Endothelial cell of umbilical vein (primary cell): ENCODE data around the gene INMT. TPM values are rescaled to one million over a fixed set of nuclear protein-coding genes. Genes with fewer than 3 reads are reported as not detected.

Experiments used
- BruUV-seq: library from RNA; stranded (reverse); fragments of 400-500 nt; replicated peaks from 2 replicates; lab custom pipeline; 2021; lab: Mats Ljungman, UMichigan
- CTCF ChIA-PET: fragments of 300-600, 350-600 bp; sonication (Branson Sonifier 250); formaldehyde crosslinking; loops from one replicate; lab custom pipeline; 2021; ENCODE audit warnings: antibody characterized with exemption, inconsistent platforms; lab: Charles Lee
- POLR2A ChIA-PET: fragments of 300-600, 350-600 bp; sonication (Branson Sonifier 250); formaldehyde crosslinking; loops from one replicate; lab custom pipeline; 2021; ENCODE audit warnings: antibody characterized with exemption, inconsistent platforms; lab: Charles Lee
- DNase-seq: peaks from one replicate; pipeline ENCODE4 v3.0.0-alpha.2; 2011; ENCODE audit warnings: low read depth, low spot score
- FAIRE-seq: peaks from 2 replicates; lab custom pipeline; 2011; peaks lifted over from hg19 to GRCh38; lab: Jason Lieb, UNC
- H2AFZ ChIP-seq: 2 replicates; pipeline ENCODE4 v1.6.0; 2012; ENCODE audit warnings: low read depth, low read length, control low read depth, inconsistent platforms
- H3K27ac ChIP-seq: 2 replicates; pipeline ENCODE4 v1.5.1; 2011; ENCODE audit warnings: low read depth, mild to moderate bottlenecking, control low read depth, low read length, moderate library complexity; ENCODE audit not compliant: insufficient read depth
- H3K27me3 ChIP-seq, 2 experiments: 2 replicates each; pipeline versions ENCODE4 v1.6.0 to v1.6.1; 2011; ENCODE audit warnings: low read length in 2 of 2, mixed read lengths in 1 of 2; ENCODE audit not compliant: control insufficient read depth in 2 of 2, insufficient read depth in 2 of 2
- H3K36me3 ChIP-seq, 2 experiments: 2 replicates in 1 of 2; 3 replicates in 1 of 2; pipeline ENCODE4 v1.5.1; 2011; ENCODE audit warnings: low read length in 2 of 2, mild to moderate bottlenecking in 1 of 2, moderate library complexity in 1 of 2; ENCODE audit not compliant: control insufficient read depth in 2 of 2, insufficient read depth in 2 of 2; ENCODE audit errors: extremely low read depth in 1 of 2
- H3K4me1 ChIP-seq: 3 replicates; pipeline ENCODE4 v1.5.1; 2011; ENCODE audit warnings: mild to moderate bottlenecking, low read length; ENCODE audit not compliant: control insufficient read depth, insufficient read depth; ENCODE audit errors: extremely low read depth
- H3K4me2 ChIP-seq: 2 replicates; pipeline ENCODE4 v1.6.1; 2011; ENCODE audit warnings: low read length, control low read depth, mixed read lengths; ENCODE audit not compliant: insufficient read depth
- H3K4me3 ChIP-seq, 3 experiments: fragments of 200-600 bp in 1 of 3; sonication (generic), shearing (Covaris generic) in 1 of 3; replicated peaks in 1 of 3; 2 replicates each; pipeline ENCODE4 v1.5.1; 2011 to 2016; ENCODE audit warnings: control low read depth in 3 of 3, low read length in 3 of 3, mild to moderate bottlenecking in 2 of 3, inconsistent platforms in 1 of 3, low read depth in 1 of 3, moderate library complexity in 1 of 3; ENCODE audit not compliant: insufficient read depth in 1 of 3
- H3K79me2 ChIP-seq: 2 replicates; pipeline ENCODE4 v1.6.0; 2012; ENCODE audit warnings: low read length, inconsistent platforms; ENCODE audit not compliant: control insufficient read depth, insufficient read depth
- H3K9ac ChIP-seq: replicated peaks from 2 replicates; pipeline ENCODE3; 2011; ENCODE audit warnings: low read length, control low read depth; ENCODE audit not compliant: insufficient read depth; ENCODE audit errors: extremely low read depth
- H3K9me1 ChIP-seq: replicated peaks from 3 replicates; pipeline ENCODE4 v1.6.0; 2011; ENCODE audit warnings: mild to moderate bottlenecking, low read length; ENCODE audit not compliant: control insufficient read depth, insufficient read depth; ENCODE audit errors: extremely low read depth
- H3K9me3 ChIP-seq: replicated peaks from 2 replicates; pipeline ENCODE4 v1.5.1; 2012; ENCODE audit warnings: low read length, inconsistent platforms; ENCODE audit not compliant: control insufficient read depth, insufficient read depth
- H4K20me1 ChIP-seq: replicated peaks from 2 replicates; pipeline ENCODE3; 2011; ENCODE audit warnings: mild to moderate bottlenecking, low read length; ENCODE audit not compliant: control insufficient read depth, insufficient read depth; ENCODE audit errors: extremely low read depth
- EZH2 ChIP-seq: IDR thresholded peaks from 2 replicates; pipeline ENCODE4 v1.6.1; 2012; ENCODE audit warnings: borderline replicate concordance, low read depth, mild to moderate bottlenecking, moderate library complexity, low read length, inconsistent platforms; ENCODE audit not compliant: severe bottlenecking
- FOS ChIP-seq: IDR thresholded peaks from 2 replicates; pipeline ENCODE4 v1.6.1; 2011; ENCODE audit warnings: mild to moderate bottlenecking, low read length, moderate library complexity, borderline replicate concordance; ENCODE audit not compliant: insufficient read depth
- GATA2 ChIP-seq: IDR thresholded peaks from 2 replicates; pipeline ENCODE4 v1.7.0; 2011; ENCODE audit warnings: low read depth, mild to moderate bottlenecking, moderate library complexity, mixed read lengths, low read length; ENCODE audit not compliant: insufficient read length, insufficient read depth
- JUN ChIP-seq: IDR thresholded peaks from 2 replicates; pipeline ENCODE4 v1.6.1; 2011; ENCODE audit warnings: borderline replicate concordance, low read depth; ENCODE audit not compliant: insufficient read length, insufficient read depth
- MAX ChIP-seq: IDR thresholded peaks from 2 replicates; pipeline ENCODE4 v1.6.1; 2011; ENCODE audit not compliant: insufficient read depth, insufficient read length
- MYC ChIP-seq: IDR thresholded peaks from one replicate; pipeline ENCODE4 v1.6.1; 2011; ENCODE audit warnings: mild to moderate bottlenecking, low read depth, low read length
- POLR2AphosphoS5 ChIP-seq: IDR thresholded peaks from 2 replicates; pipeline ENCODE4 v1.6.1; 2012; ENCODE audit warnings: low read depth, mild to moderate bottlenecking, control low read depth, low read length, moderate library complexity; ENCODE audit not compliant: insufficient read depth
- dilution Hi-C: fragments of 300-500 bp; cut with MboI; formaldehyde crosslinking; loops from one replicate; pipeline ENCODE4 v1.15.0; 2019; ENCODE audit warnings: low sequenced_read_pairs; ENCODE audit not compliant: extremely low pct_ligation_motif_present
- intact Hi-C: fragments of 100-400 bp; cut with micrococcal nuclease; formaldehyde crosslinking; loops from one replicate; pipeline ENCODE4 v1.10.0; 2022
- polyA plus RNA-seq, 4 experiments: library from polyadenylated mRNA; depleted of rRNA in 3 of 4; stranded (reverse) in 3 of 4; unstranded in 1 of 4; fragments of >200 nt; gene quantifications; 2 replicates each; pipeline versions ENCODE4 v1.2.1 to v1.2.3, GENCODE V29; 2011 to 2012; ENCODE audit warnings: missing spikeins in 1 of 4
- total RNA-seq: library from RNA; stranded (reverse); gene quantifications from 2 replicates; pipeline ENCODE4 v1.2.3, GENCODE V29; 2021
- TF ChIP-seq, protein P1 (sequence below), 2 donors: IDR thresholded peaks; 1 replicate in 1 of 2; 2 replicates in 1 of 2; pipeline ENCODE4 v1.5.1; 2011; ENCODE audit warnings: low read length in 2 of 2, mild to moderate bottlenecking in 2 of 2, moderate library complexity in 2 of 2, control low read depth in 1 of 2, inconsistent platforms in 1 of 2, low read depth in 1 of 2; ENCODE audit not compliant: insufficient read depth in 1 of 2; ENCODE audit errors: extremely low read depth in 1 of 2

INMT gene
- total and polyA plus RNA-seq, 2 donors (not counting 3 experiments of a cell fraction or from before 2014, with no cell fraction given): not detected

DNA sequence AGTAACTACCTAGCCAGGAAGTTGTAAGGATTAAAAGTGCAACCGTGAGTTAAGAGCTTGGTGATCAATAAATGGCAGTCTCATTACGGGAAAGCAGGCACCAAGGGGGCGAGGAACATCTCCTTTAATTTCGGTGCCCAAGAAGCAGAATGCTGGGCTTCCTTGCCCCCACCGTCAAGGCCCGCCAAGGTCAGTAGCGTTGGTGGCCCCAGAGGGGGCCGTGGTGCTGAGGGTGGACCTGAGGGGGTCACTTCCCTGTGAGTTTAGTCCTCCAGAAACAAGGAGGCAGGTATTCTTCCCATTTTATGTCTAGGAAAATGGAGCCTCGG is 18.9 kb downstream of the INMT start:
- peak overlapping the region; percentile 12 to 88 (median 29) for H3K4me3 ChIP-seq
- CTCF ChIA-PET: no interaction called here
- intact Hi-C loops (no loop called here), dilution Hi-C loops (no loop called here)
- peaks cover 9% of the 10 kb centered on the region for H3K4me1 ChIP-seq
- no peaks in the 10 kb centered on the region for H3K79me2 ChIP-seq
- BruUV-seq: TSS peak; percentile 34
- peak overlapping the region; percentile 93 for H2AFZ ChIP-seq
- peaks cover 0 to 6% of the 10 kb centered on the region in 2 experiments for H3K27me3 ChIP-seq
- no peak overlapping the region for H3K27ac ChIP-seq
- H3K4me2 ChIP-seq: peak overlapping the region; percentile 56
- H3K9ac ChIP-seq: peak overlapping the region; percentile 30
- H4K20me1 ChIP-seq: no peaks in the 10 kb centered on the region
- DNase-seq (no peak), FAIRE-seq (no peak)
- no peaks in the 10 kb centered on the region for H3K36me3 ChIP-seq
- no peaks in the 10 kb centered on the region for H3K9me3 ChIP-seq
- H3K9me1 ChIP-seq: no peaks in the 10 kb centered on the region
- TF ChIP-seq MAX (no peak), EZH2 (no peak), JUN (no peak), MYC (no peak), POLR2AphosphoS5 (no peak), FOS (no peak), GATA2 (no peak)
- TF ChIP-seq, protein P1, sequence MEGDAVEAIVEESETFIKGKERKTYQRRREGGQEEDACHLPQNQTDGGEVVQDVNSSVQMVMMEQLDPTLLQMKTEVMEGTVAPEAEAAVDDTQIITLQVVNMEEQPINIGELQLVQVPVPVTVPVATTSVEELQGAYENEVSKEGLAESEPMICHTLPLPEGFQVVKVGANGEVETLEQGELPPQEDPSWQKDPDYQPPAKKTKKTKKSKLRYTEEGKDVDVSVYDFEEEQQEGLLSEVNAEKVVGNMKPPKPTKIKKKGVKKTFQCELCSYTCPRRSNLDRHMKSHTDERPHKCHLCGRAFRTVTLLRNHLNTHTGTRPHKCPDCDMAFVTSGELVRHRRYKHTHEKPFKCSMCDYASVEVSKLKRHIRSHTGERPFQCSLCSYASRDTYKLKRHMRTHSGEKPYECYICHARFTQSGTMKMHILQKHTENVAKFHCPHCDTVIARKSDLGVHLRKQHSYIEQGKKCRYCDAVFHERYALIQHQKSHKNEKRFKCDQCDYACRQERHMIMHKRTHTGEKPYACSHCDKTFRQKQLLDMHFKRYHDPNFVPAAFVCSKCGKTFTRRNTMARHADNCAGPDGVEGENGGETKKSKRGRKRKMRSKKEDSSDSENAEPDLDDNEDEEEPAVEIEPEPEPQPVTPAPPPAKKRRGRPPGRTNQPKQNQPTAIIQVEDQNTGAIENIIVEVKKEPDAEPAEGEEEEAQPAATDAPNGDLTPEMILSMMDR (IDR thresholded peaks at IDR 0.05; ENCODE audit: extremely low read depth in 1 of 2, insufficient read depth in 1 of 2, low read depth in 1 of 2, low read length in 2 of 2): no peak
- POLR2A ChIA-PET: no interaction called here
